GM21786 (cell line): ENCODE data around the gene IKBKE.

Experiments
- ATAC-seq: cut with Tn5 transposase; IDR thresholded peaks from one replicate; pipeline ENCODE4 v1.9.1; 2021; ENCODE audit not compliant: unreplicated experiment

IKBKE gene

GRCh38 chr1:206538901-206539640, 68.8 kb downstream of the IKBKE start:
- no peak for ATAC-seq

- no peak for ATAC-seq
These were observed 69.9 kb downstream of the IKBKE start for GRCh38 chr1:206540044-206540780.

GRCh38 chr1:206541236-206541833, 71.1 kb downstream of the IKBKE start:
- no peak for ATAC-seq

GRCh38 chr1:206544562-206545257, 74.4 kb downstream of the IKBKE start:
- ATAC-seq = peak; percentile 74

- ATAC-seq = no peak
These were observed 75.1 kb downstream of the IKBKE start for GRCh38 chr1:206545351-206545750.
